ENCODE results near the gene FOXO1.

FOXO1 gene

DNA sequence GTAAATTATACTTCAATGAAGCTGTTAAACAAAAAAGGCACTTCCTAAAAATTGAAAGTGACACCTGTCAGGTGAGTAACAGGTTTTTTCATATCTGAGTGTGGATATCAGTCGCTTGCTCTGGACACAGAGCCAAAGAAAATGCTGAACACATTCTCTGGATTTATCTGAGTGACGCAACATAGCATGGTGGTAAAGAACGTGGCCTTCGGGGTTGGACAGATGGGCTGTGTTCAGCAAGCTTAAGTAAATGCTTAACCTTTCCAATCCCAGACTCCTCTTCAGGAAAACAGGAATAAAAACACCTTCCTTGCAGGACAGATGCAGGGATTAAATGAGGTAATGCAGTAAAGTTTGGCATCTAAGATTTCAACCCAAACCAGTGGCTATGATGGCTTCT lies 132.0 kb downstream of the FOXO1 start:
- no peak overlapping the region for H3K4me3 ChIP-seq (ENCODE audit: low read depth, low read length)
- TF ChIP-seq, protein P1, sequence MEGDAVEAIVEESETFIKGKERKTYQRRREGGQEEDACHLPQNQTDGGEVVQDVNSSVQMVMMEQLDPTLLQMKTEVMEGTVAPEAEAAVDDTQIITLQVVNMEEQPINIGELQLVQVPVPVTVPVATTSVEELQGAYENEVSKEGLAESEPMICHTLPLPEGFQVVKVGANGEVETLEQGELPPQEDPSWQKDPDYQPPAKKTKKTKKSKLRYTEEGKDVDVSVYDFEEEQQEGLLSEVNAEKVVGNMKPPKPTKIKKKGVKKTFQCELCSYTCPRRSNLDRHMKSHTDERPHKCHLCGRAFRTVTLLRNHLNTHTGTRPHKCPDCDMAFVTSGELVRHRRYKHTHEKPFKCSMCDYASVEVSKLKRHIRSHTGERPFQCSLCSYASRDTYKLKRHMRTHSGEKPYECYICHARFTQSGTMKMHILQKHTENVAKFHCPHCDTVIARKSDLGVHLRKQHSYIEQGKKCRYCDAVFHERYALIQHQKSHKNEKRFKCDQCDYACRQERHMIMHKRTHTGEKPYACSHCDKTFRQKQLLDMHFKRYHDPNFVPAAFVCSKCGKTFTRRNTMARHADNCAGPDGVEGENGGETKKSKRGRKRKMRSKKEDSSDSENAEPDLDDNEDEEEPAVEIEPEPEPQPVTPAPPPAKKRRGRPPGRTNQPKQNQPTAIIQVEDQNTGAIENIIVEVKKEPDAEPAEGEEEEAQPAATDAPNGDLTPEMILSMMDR (IDR thresholded peaks at IDR 0.05; ENCODE audit: low read depth, low read length), result no peak
- DNase-seq (ENCODE audit: low read depth), result no peak

DNA sequence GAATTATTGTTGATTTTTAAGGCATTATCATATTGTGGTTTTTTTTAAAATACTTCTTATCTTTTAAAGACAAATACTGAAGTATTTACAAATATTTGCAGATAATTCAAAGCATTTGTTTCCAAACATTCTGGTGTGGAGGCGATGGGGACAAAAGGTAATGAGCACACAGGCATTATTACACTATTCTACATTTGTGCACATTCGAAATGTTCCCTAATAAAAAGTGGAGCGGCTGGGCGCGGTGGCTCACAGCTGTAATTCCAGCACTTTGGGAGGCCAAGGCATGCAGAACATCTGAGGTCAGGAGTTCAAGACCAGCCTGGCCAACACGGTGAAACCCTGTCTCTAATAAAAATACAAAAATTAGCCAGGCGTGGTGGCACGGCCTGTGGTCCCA lies 133.4 kb downstream of the FOXO1 start:
- no peak overlapping the region for H3K4me3 ChIP-seq (ENCODE audit: low read depth, low read length)
- TF ChIP-seq POLR2A (IDR thresholded peaks at IDR 0.05; ENCODE audit: extremely low read depth, insufficient read length) (no peak), MYC (IDR thresholded peaks at IDR 0.05; ENCODE audit: low read depth, low read length) (no peak)
- TF ChIP-seq, protein P1 (IDR thresholded peaks at IDR 0.05; ENCODE audit: low read depth, low read length), result no peak
- TF ChIP-seq, protein P2, sequence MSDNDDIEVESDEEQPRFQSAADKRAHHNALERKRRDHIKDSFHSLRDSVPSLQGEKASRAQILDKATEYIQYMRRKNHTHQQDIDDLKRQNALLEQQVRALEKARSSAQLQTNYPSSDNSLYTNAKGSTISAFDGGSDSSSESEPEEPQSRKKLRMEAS (IDR thresholded peaks at IDR 0.05; ENCODE audit: low read depth, low read length), result no peak
- DNase-seq (ENCODE audit: low read depth), result no peak

DNA sequence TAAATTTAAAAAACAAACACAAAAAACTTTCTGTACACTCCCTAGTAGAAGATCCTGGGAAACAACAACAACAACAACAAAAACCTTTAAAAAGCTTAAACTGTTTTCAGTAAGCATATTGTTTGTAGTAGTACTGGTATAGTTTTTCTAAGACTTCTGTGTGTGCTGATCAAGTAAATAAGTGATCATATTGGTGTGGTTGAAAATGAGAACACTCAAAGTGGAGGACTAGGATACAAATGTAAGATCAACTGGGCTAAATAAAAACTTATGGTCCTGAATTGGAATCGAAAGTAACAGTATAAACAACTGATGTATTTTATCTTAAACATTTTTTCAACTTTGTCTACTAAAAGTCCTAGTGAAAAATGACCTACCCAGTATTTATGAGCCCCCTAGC lies 135.5 kb downstream of the FOXO1 start:
- no peak for DNase-seq (ENCODE audit: low read depth)
- TF ChIP-seq POLR2A (IDR thresholded peaks at IDR 0.05; ENCODE audit: extremely low read depth, insufficient read length) (no peak), MYC (IDR thresholded peaks at IDR 0.05; ENCODE audit: low read depth, low read length) (no peak)
- TF ChIP-seq, protein P1 (IDR thresholded peaks at IDR 0.05; ENCODE audit: low read depth, low read length), result no peak
- TF ChIP-seq, protein P2 (IDR thresholded peaks at IDR 0.05; ENCODE audit: low read depth, low read length), result no peak
- H3K4me3 ChIP-seq (ENCODE audit: low read depth, low read length), result no peak overlapping the region

DNA sequence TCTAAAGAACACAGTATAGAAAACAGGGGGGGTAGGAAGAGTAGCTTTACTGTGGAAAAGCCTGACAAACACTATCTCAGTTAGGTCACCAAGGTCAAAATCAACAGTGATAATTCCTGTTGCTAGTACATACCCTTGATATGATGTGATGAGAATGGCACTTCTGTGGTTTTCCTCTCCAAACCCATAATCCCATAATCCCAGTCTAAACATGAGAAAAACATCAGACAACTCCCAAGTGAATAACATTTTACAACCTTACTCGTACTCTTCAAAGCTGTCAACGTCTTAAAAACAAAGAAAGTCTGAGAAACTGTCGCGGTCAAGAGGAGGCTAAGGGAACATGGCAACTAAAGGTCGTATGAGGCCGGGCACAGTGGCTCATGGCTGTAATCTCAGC lies 137.6 kb downstream of the FOXO1 start:
- DNase-seq (ENCODE audit: low read depth), result no peak
- H3K4me3 ChIP-seq (ENCODE audit: low read depth, low read length), result no peak overlapping the region
- TF ChIP-seq POLR2A (IDR thresholded peaks at IDR 0.05; ENCODE audit: extremely low read depth, insufficient read length), result no peak

DNA sequence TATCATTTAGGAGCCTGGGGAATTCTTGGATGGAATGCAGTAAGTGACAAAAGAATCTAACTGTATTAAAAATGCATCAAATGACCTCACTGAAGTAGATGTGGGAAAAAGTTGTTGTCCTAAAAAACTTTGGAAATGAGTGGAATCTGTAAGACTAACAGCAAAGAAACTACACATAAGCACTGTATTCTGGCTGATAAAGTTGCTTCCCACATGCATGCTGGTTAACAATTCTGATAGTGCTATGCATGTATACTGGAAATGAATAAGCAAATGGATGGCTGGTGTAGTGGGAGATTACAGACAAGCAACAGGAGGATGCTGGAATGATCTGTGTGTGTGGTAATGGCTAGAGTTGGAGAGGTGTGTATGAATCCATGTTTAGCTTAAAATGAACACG lies 138.5 kb downstream of the FOXO1 start:
- DNase-seq (ENCODE audit: low read depth), result no peak
- TF ChIP-seq MYC (IDR thresholded peaks at IDR 0.05; ENCODE audit: low read depth, low read length), result no peak
- TF ChIP-seq POLR2A (IDR thresholded peaks at IDR 0.05; ENCODE audit: extremely low read depth, insufficient read length), result no peak
- TF ChIP-seq, protein P2 (IDR thresholded peaks at IDR 0.05; ENCODE audit: low read depth, low read length), result no peak
- TF ChIP-seq, protein P1 (IDR thresholded peaks at IDR 0.05; ENCODE audit: low read depth, low read length), result no peak
- no peak overlapping the region for H3K4me3 ChIP-seq (ENCODE audit: low read depth, low read length)

DNA sequence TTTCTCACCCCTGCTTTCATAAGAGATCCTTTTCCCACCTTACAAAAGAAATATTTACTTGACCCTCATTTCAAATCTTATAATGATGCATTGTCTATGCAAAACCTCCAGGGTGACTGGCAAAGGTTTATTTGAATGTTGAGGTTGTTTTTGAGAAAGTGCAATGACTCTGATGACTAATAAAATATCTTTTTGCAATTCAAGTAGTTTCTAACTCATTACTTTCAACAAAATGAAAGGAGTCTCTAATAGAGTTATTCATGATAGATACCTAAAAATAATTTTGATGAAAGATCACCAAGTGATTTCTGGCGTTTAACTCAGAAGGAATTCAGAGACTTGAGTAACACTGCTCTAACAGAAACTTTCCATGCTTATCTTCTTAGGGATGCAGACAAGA lies 144.2 kb downstream of the FOXO1 start:
- H3K4me3 ChIP-seq (ENCODE audit: low read depth, low read length), result no peak overlapping the region
- DNase-seq (ENCODE audit: low read depth), result no peak
- no peak for TF ChIP-seq POLR2A (IDR thresholded peaks at IDR 0.05; ENCODE audit: extremely low read depth, insufficient read length)
- TF ChIP-seq, protein P2 (IDR thresholded peaks at IDR 0.05; ENCODE audit: low read depth, low read length), result no peak
- TF ChIP-seq MYC (IDR thresholded peaks at IDR 0.05; ENCODE audit: low read depth, low read length), result no peak
- TF ChIP-seq, protein P1 (IDR thresholded peaks at IDR 0.05; ENCODE audit: low read depth, low read length), result no peak
